ENCODE measurements around the gene RARRES1. TPM values are rescaled to one million over a fixed set of nuclear protein-coding genes. Genes with fewer than 3 reads are reported as not detected.

The RARRES1 gene
- polyA plus RNA-seq (2013) = 1.5 and 1.6 TPM in 2 replicates

GRCh38 chr3:158731938-158732855, at the start of gene RARRES1:
Gene RARRES1 (minus strand): TSS chr3:158732457. CDS start chr3:158732415, 42 bp downstream.
- no peak within 1 kb of the TSS for H2BK5ac ChIP-seq (ENCODE audit: low read depth, low read length, poor library complexity)

GRCh38 chr3:158781849-158782248, 49.6 kb upstream of the RARRES1 start:
- Histone ChIP-seq H3K18ac (ENCODE audit: low read length) (no peak overlapping the region), H3K79me2 (ENCODE audit: control insufficient read depth, insufficient read depth, low read length, poor library complexity) (no peaks in the 10 kb centered on the region), H2BK12ac (ENCODE audit: low read length) (no peak overlapping the region), H3K4me2 (ENCODE audit: low read length) (no peak overlapping the region), H4K91ac (ENCODE audit: low read depth, low read length) (no peak overlapping the region), H3K14ac (ENCODE audit: low read length) (no peak overlapping the region), H2BK5ac (ENCODE audit: low read depth, low read length, poor library complexity) (no peak overlapping the region), H3K4me1 (ENCODE audit: control insufficient read depth in 1 of 2, insufficient read depth in 2 of 2, low read length in 2 of 2) (no peaks in the 10 kb centered on the region), H3K4me3 (ENCODE audit: low read depth, low read length) (no peak overlapping the region), H3K23ac (ENCODE audit: low read length) (no peak overlapping the region), H3K9ac (ENCODE audit: low read length) (no peak overlapping the region), H3K36me3 (ENCODE audit: control insufficient read depth in 1 of 2, insufficient read depth in 2 of 2, low read length in 2 of 2) (no peaks in the 10 kb centered on the region), H2BK120ac (ENCODE audit: insufficient read depth, low read length, poor library complexity) (no peak overlapping the region), H3K79me1 (ENCODE audit: low read length) (no peaks in the 10 kb centered on the region), H4K12ac (ENCODE audit: low read depth, low read length) (no peak overlapping the region), H3K4ac (ENCODE audit: low read depth, low read length) (no peak overlapping the region), H2AK5ac (ENCODE audit: low read length) (no peak overlapping the region), H3K27ac (ENCODE audit: low read depth, low read length) (no peak overlapping the region), H3K9me3 (ENCODE audit: insufficient read depth, low read depth, low read length) (no peaks in the 10 kb centered on the region), H2AFZ (ENCODE audit: insufficient read depth, low read length, poor library complexity) (no peak overlapping the region), H3K27me3 (ENCODE audit: insufficient read depth, low read length) (no peaks in the 10 kb centered on the region), H4K8ac (ENCODE audit: low read depth, low read length) (no peak overlapping the region)
- WGBS (ENCODE audit: extremely low coverage, insufficient coverage, insufficient read length) = no CpG with 5 or more reads among the region's 1 CpG
- no peak for DNase-seq

More at GRCh38 chr3:158731938-158732855, at the start of gene RARRES1:
- H3K79me2 ChIP-seq (ENCODE audit: control insufficient read depth, insufficient read depth, low read length, poor library complexity) = no peaks in the 10 kb centered on the region
- H4K8ac ChIP-seq (ENCODE audit: low read depth, low read length) = peak within 1 kb of the TSS; percentile 25
- whole genome bisulfite sequencing (ENCODE audit: extremely low coverage, insufficient coverage, insufficient read length) = no CpG with 5 or more reads among the region's 101 CpGs
- H2BK120ac ChIP-seq (ENCODE audit: insufficient read depth, low read length, poor library complexity) = no peak within 1 kb of the TSS
- peak within 1 kb of the TSS; percentile 4 for H2AFZ ChIP-seq (ENCODE audit: insufficient read depth, low read length, poor library complexity)
- DNase-seq = peak in 1 of 2 donors; percentile 59
- no peaks in the 10 kb centered on the region for H3K27me3 ChIP-seq (ENCODE audit: insufficient read depth, low read length)
- peaks cover 4 to 6% of the 10 kb centered on the region in 2 experiments for H3K4me1 ChIP-seq (ENCODE audit: control insufficient read depth in 1 of 2, insufficient read depth in 2 of 2, low read length in 2 of 2)
- H3K9me3 ChIP-seq (ENCODE audit: insufficient read depth, low read depth, low read length) = peaks cover 5% of the 10 kb centered on the region
- H3K18ac ChIP-seq (ENCODE audit: low read length) = no peak within 1 kb of the TSS
- peak within 1 kb of the TSS; percentile 76 for H3K4me3 ChIP-seq (ENCODE audit: low read depth, low read length)
- no peak within 1 kb of the TSS for H3K27ac ChIP-seq (ENCODE audit: low read depth, low read length)
- H2AK5ac ChIP-seq (ENCODE audit: low read length) = no peak within 1 kb of the TSS
- H3K4ac ChIP-seq (ENCODE audit: low read depth, low read length) = no peak within 1 kb of the TSS
- no peak within 1 kb of the TSS for H2BK12ac ChIP-seq (ENCODE audit: low read length)
- no peak within 1 kb of the TSS for H3K9ac ChIP-seq (ENCODE audit: low read length)
- H4K12ac ChIP-seq (ENCODE audit: low read depth, low read length) = no peak within 1 kb of the TSS
- no peak within 1 kb of the TSS for H4K91ac ChIP-seq (ENCODE audit: low read depth, low read length)
- no peaks in the 10 kb centered on the region for H3K79me1 ChIP-seq (ENCODE audit: low read length)
- H3K23ac ChIP-seq (ENCODE audit: low read length) = no peak within 1 kb of the TSS
- peak within 1 kb of the TSS; percentile 99 for H3K4me2 ChIP-seq (ENCODE audit: low read length)
- no peaks in the 10 kb centered on the region for H3K36me3 ChIP-seq (ENCODE audit: control insufficient read depth in 1 of 2, insufficient read depth in 2 of 2, low read length in 2 of 2)
- H3K14ac ChIP-seq (ENCODE audit: low read length) = no peak within 1 kb of the TSS

GRCh38 chr3:158781191-158781590, 48.9 kb upstream of the RARRES1 start:
- no peak for DNase-seq
- Histone ChIP-seq H3K14ac (ENCODE audit: low read length) (no peak overlapping the region), H2AFZ (ENCODE audit: insufficient read depth, low read length, poor library complexity) (no peak overlapping the region), H3K4me1 (ENCODE audit: control insufficient read depth in 1 of 2, insufficient read depth in 2 of 2, low read length in 2 of 2) (no peaks in the 10 kb centered on the region), H3K27ac (ENCODE audit: low read depth, low read length) (no peak overlapping the region), H2BK120ac (ENCODE audit: insufficient read depth, low read length, poor library complexity) (no peak overlapping the region), H4K8ac (ENCODE audit: low read depth, low read length) (no peak overlapping the region), H3K4me3 (ENCODE audit: low read depth, low read length) (no peak overlapping the region), H3K4ac (ENCODE audit: low read depth, low read length) (no peak overlapping the region), H3K27me3 (ENCODE audit: insufficient read depth, low read length) (no peaks in the 10 kb centered on the region), H3K23ac (ENCODE audit: low read length) (peak overlapping the region; percentile 33), H2BK5ac (ENCODE audit: low read depth, low read length, poor library complexity) (no peak overlapping the region), H2AK5ac (ENCODE audit: low read length) (no peak overlapping the region), H3K4me2 (ENCODE audit: low read length) (no peak overlapping the region), H3K79me1 (ENCODE audit: low read length) (no peaks in the 10 kb centered on the region), H4K12ac (ENCODE audit: low read depth, low read length) (no peak overlapping the region), H3K79me2 (ENCODE audit: control insufficient read depth, insufficient read depth, low read length, poor library complexity) (no peaks in the 10 kb centered on the region), H3K36me3 (ENCODE audit: control insufficient read depth in 1 of 2, insufficient read depth in 2 of 2, low read length in 2 of 2) (no peaks in the 10 kb centered on the region), H2BK12ac (ENCODE audit: low read length) (no peak overlapping the region), H3K9ac (ENCODE audit: low read length) (peak overlapping the region; percentile 7), H3K18ac (ENCODE audit: low read length) (no peak overlapping the region), H4K91ac (ENCODE audit: low read depth, low read length) (no peak overlapping the region), H3K9me3 (ENCODE audit: insufficient read depth, low read depth, low read length) (no peaks in the 10 kb centered on the region)
- WGBS (ENCODE audit: extremely low coverage, insufficient coverage, insufficient read length) = no CpG with 5 or more reads among the region's 2 CpGs

- Histone ChIP-seq H2BK5ac (ENCODE audit: low read depth, low read length, poor library complexity) (no peak overlapping the region), H4K91ac (ENCODE audit: low read depth, low read length) (no peak overlapping the region), H3K79me2 (ENCODE audit: control insufficient read depth, insufficient read depth, low read length, poor library complexity) (no peaks in the 10 kb centered on the region), H3K27me3 (ENCODE audit: insufficient read depth, low read length) (no peaks in the 10 kb centered on the region), H3K4me3 (ENCODE audit: low read depth, low read length) (no peak overlapping the region), H3K9me3 (ENCODE audit: insufficient read depth, low read depth, low read length) (no peaks in the 10 kb centered on the region), H3K4me2 (ENCODE audit: low read length) (no peak overlapping the region), H4K8ac (ENCODE audit: low read depth, low read length) (no peak overlapping the region), H4K12ac (ENCODE audit: low read depth, low read length) (no peak overlapping the region), H3K36me3 (ENCODE audit: control insufficient read depth in 1 of 2, insufficient read depth in 2 of 2, low read length in 2 of 2) (no peaks in the 10 kb centered on the region), H3K79me1 (ENCODE audit: low read length) (no peaks in the 10 kb centered on the region), H3K9ac (ENCODE audit: low read length) (no peak overlapping the region), H3K27ac (ENCODE audit: low read depth, low read length) (no peak overlapping the region), H2AFZ (ENCODE audit: insufficient read depth, low read length, poor library complexity) (no peak overlapping the region), H2BK120ac (ENCODE audit: insufficient read depth, low read length, poor library complexity) (no peak overlapping the region), H2BK12ac (ENCODE audit: low read length) (no peak overlapping the region), H3K23ac (ENCODE audit: low read length) (no peak overlapping the region), H3K4ac (ENCODE audit: low read depth, low read length) (no peak overlapping the region), H3K14ac (ENCODE audit: low read length) (no peak overlapping the region), H3K18ac (ENCODE audit: low read length) (no peak overlapping the region), H3K4me1 (ENCODE audit: control insufficient read depth in 1 of 2, insufficient read depth in 2 of 2, low read length in 2 of 2) (no peaks in the 10 kb centered on the region), H2AK5ac (ENCODE audit: low read length) (no peak overlapping the region)
- no CpG with 5 or more reads among the region's 1 CpG for WGBS (ENCODE audit: extremely low coverage, insufficient coverage, insufficient read length)
- no peak for DNase-seq
These were observed 48.5 kb upstream of the RARRES1 start for GRCh38 chr3:158780766-158781165.

Data from trophoblast cell (in vitro differentiated cells and primary cell).